Upper lobe of left lung (tissue), 6 donors: ENCODE results near the gene RTL1. TPM values are rescaled to one million over a fixed set of nuclear protein-coding genes. Genes with fewer than 3 reads are reported as not detected.

Experiments
- ATAC-seq, 2 donors: fragments of 200-7000 bp; cut with Tn5 transposase; one replicate each; pipeline ENCODE4 v1.9.1; 2022; ENCODE audit warnings: mild to moderate bottlenecking in 2 of 2, moderate library complexity in 2 of 2; ENCODE audit not compliant: low FRiP score in 2 of 2
- DNase-seq, 2 donors: peaks; one replicate each; pipeline ENCODE4 v3.0.0-alpha.2; 2019 to 2020
- H3K27ac ChIP-seq, 4 donors: fragments of 200-600 bp; sonication (generic); one replicate each; pipeline ENCODE4 v1.5.1; 2016 to 2019
- H3K27me3 ChIP-seq, 4 donors: fragments of 200-600 bp; sonication (generic); one replicate each; pipeline ENCODE4 v1.5.1; 2017 to 2019
- H3K36me3 ChIP-seq, 4 donors: fragments of 200-600 bp; sonication (generic); one replicate each; pipeline ENCODE4 v1.5.1; 2016 to 2019
- H3K4me1 ChIP-seq, 4 donors: fragments of 200-600 bp; sonication (generic); one replicate each; pipeline ENCODE4 v1.5.1; 2018 to 2019
- H3K4me3 ChIP-seq, 4 donors: fragments of 200-600 bp; sonication (generic); one replicate each; pipeline ENCODE4 v1.5.1; 2017 to 2019; ENCODE audit warnings: mild to moderate bottlenecking in 2 of 4, moderate library complexity in 1 of 4
- H3K9me3 ChIP-seq, 4 donors: fragments of 200-600 bp; sonication (generic); one replicate each; pipeline ENCODE4 v1.5.1; 2018 to 2019
- CTCF ChIP-seq, 6 experiments: fragments of 450-650 bp in 4 of 6; fragments of 200-600 bp in 2 of 6; sonication (generic) in 2 of 6; IDR thresholded peaks; one replicate each; pipeline ENCODE4 v1.5.1; 2016 to 2019; ENCODE audit warnings: antibody characterized with exemption in 6 of 6
- EP300 ChIP-seq, 4 donors: sonication (generic); formaldehyde crosslinking; IDR thresholded peaks; one replicate each; pipeline ENCODE4 v1.5.1; 2017; ENCODE audit warnings: antibody characterized with exemption in 4 of 4, control low read depth in 2 of 4
- POLR2A ChIP-seq, 4 donors: fragments of 450-650 bp; IDR thresholded peaks; one replicate each; pipeline ENCODE4 v1.5.1; 2016 to 2017; ENCODE audit warnings: antibody characterized with exemption in 4 of 4, mild to moderate bottlenecking in 2 of 4
- POLR2AphosphoS5 ChIP-seq, 2 donors: sonication (generic); formaldehyde crosslinking; IDR thresholded peaks; one replicate each; pipeline ENCODE4 v1.5.1; 2017; ENCODE audit warnings: antibody characterized with exemption in 2 of 2
- WGBS, 2 donors: methylation state at CpG; one replicate each; pipeline ENCODE4 v1.1.5; 2017 to 2018; 5-methylcytosine and 5-hydroxymethylcytosine counted together
- total RNA-seq, 6 donors: library from RNA; depleted of rRNA in 4 of 6; stranded (reverse); fragments of >200 nt in 4 of 6; gene quantifications; one replicate each; pipeline versions ENCODE4 v1.1.0 to v1.2.1, GENCODE V29; 2016 to 2021
- donor health status: DM: no; HTN: no; CAD: no; lungs with moderate emphysema.
- donor health status: DM: no; HTN: yes; CAD: no; lungs with severe emphysema.

The RTL1 gene
- total RNA-seq, 6 donors from 2014 or later = not detected

- Histone ChIP-seq H3K36me3 (no peaks in the 10 kb centered on the region), H3K27me3 (no peaks in the 10 kb centered on the region), H3K9me3 (no peaks in the 10 kb centered on the region), H3K4me1 (no peaks in the 10 kb centered on the region), H3K27ac (no peak overlapping the region), H3K4me3 (no peak overlapping the region)
- WGBS, 2 donors = 84 to 92% methylated on average over 12 to 22 of the region's 22 CpGs
- no peak for TF ChIP-seq CTCF (IDR thresholded peaks at IDR 0.05)
- TF ChIP-seq EP300 (IDR thresholded peaks at IDR 0.05) = no peak
- no peak for TF ChIP-seq POLR2A (IDR thresholded peaks at IDR 0.05)
- TF ChIP-seq POLR2AphosphoS5 (IDR thresholded peaks at IDR 0.05) = no peak
- ATAC-seq (no peak), DNase-seq (no peak)
Measured at GRCh38 chr14:100865682-100866591, 37.6 kb downstream of the RTL1 start.

GRCh38 chr14:100864960-100865681, 38.4 kb downstream of the RTL1 start:
- DNase-seq = no peak
- ATAC-seq = no peak
- Histone ChIP-seq H3K27ac (no peak overlapping the region), H3K4me1 (no peaks in the 10 kb centered on the region), H3K36me3 (no peaks in the 10 kb centered on the region), H3K9me3 (no peaks in the 10 kb centered on the region), H3K4me3 (no peak overlapping the region), H3K27me3 (no peaks in the 10 kb centered on the region)
- TF ChIP-seq EP300 (IDR thresholded peaks at IDR 0.05) = no peak
- TF ChIP-seq CTCF (IDR thresholded peaks at IDR 0.05) = no peak
- no peak for TF ChIP-seq POLR2AphosphoS5 (IDR thresholded peaks at IDR 0.05)
- WGBS, 2 donors = 73 to 79% methylated on average over 9 of the region's 9 CpGs

GRCh38 chr14:100864206-100864605, 39.3 kb downstream of the RTL1 start:
- DNase-seq (no peak), ATAC-seq (no peak)
- 91 to 93% methylated on average over 10 of the region's 10 CpGs for WGBS, 2 donors
- TF ChIP-seq CTCF (IDR thresholded peaks at IDR 0.05) (no peak), POLR2AphosphoS5 (IDR thresholded peaks at IDR 0.05) (no peak), POLR2A (IDR thresholded peaks at IDR 0.05) (no peak), EP300 (IDR thresholded peaks at IDR 0.05) (no peak)
- Histone ChIP-seq H3K27me3 (no peaks in the 10 kb centered on the region), H3K9me3 (no peaks in the 10 kb centered on the region), H3K36me3 (no peaks in the 10 kb centered on the region), H3K4me1 (no peaks in the 10 kb centered on the region), H3K27ac (no peak overlapping the region), H3K4me3 (no peak overlapping the region)

- Histone ChIP-seq H3K36me3 (no peaks in the 10 kb centered on the region), H3K4me1 (no peaks in the 10 kb centered on the region), H3K27ac (no peak overlapping the region), H3K4me3 (no peak overlapping the region), H3K27me3 (no peaks in the 10 kb centered on the region), H3K9me3 (no peaks in the 10 kb centered on the region)
- WGBS, 2 donors = 85 to 96% methylated on average over 2 of the region's 2 CpGs
- no peak for DNase-seq
- ATAC-seq = no peak
- TF ChIP-seq POLR2A (IDR thresholded peaks at IDR 0.05) (no peak), POLR2AphosphoS5 (IDR thresholded peaks at IDR 0.05) (no peak), EP300 (IDR thresholded peaks at IDR 0.05) (no peak), CTCF (IDR thresholded peaks at IDR 0.05) (no peak)
Measured at GRCh38 chr14:100862793-100863192, 40.7 kb downstream of the RTL1 start.
